NCI-H345 treated with DMSO at 0.1 percent for 48 hours (cell line): Measurements from ENCODE around the gene PHOX2B.
A peak's percentile ranks its signal among the peaks of the same experiment; 100 is the strongest.
"Not testable (repeated sequence)": the region's sequence is repeated elsewhere in the genome, so short reads cannot be mapped to it uniquely, and the experiment has no call there.

ENCODE experiments used
- DNase-seq: peaks from one replicate; lab custom pipeline; 2025; ENCODE audit not compliant: unreplicated experiment; lab: John Stamatoyannopoulos, UW

PHOX2B gene

DNA sequence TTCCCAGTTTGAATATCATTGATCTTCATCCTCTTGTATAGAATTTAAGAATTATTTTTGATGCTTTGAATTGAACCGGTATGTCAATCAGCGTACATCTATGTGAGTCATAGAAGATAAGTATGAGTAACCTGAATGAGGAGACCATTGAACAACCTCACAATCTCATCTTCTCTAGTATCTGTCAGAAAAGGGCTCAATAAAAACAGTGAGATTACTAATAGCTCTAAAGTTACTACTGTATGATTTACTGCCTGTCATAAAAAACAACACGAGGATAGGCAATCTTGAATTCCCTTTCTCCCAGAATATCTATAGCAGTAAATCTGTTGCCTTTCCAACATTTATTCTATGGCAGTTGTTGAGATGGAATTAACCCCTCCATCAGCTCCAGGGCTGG lies 36.1 kb downstream of the PHOX2B start:
- DNase-seq, result no peak

DNA sequence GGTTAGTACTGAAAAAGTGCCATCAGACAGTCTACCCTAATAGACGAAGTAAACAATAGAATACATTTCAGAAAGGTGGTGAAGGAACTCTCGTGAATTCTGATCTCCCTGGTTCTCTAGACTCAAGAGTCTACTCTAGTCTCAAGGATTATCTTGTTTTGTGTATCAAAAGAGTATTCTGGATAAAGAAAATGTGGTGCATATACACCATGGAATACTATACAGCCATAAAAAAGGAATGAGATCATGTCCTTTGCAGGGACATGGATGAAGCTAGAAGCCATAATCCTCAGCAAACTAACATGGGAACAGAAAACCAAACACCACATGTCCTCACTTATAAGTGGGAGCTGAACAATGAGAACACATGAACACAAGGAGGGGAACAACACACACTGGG lies 36.9 kb downstream of the PHOX2B start:
- DNase-seq, result not testable (repeated sequence)

DNA sequence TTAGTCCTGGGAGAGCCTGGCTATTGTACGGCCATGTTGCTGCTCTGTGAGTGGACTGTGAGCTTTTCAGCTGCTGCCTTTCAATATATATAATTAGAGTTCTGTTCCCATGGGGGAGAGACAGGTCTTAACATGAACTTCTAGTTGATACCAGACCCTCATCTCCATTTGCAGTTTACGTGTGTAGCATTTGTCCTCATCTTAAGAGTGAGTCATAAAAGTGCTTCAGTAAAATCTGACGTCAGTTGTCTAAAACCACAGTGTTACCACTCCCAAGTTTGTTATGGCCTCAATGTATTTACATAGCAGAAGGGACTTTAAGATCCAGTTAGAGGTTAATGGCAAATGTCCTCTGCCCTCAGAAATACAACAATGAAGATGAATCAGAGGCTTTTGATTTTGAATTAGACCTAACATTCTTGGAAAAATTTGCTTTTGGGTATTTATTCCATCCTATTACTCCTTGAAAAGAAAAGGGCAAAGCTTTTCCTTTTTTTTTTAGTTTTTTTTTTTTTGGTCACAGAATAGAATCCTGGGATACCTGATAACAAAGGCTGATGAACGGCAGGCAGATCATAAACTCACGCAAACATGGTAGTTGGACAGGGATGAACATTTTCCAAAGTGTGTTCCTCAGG lies 38.6 kb downstream of the PHOX2B start:
- peak; percentile 4 for DNase-seq

DNA sequence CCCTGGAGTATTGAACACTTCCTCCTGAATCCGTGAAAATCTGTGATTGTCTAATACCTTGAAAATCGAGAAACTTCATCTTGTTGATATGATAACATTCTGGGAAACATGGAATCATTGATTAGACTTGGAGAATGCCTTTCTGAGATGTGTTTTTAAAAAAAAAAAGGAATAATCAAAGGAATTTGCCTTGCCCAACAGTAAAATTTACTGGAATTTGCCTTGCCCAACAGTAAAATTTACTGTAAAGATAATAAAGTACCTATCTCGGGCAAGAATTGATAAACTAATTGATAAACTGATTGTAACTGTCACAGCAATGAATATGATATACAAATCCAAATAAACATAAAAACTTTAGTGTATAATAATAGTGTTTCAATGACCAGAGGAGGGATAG lies 44.7 kb downstream of the PHOX2B start:
- DNase-seq, result no peak

DNA sequence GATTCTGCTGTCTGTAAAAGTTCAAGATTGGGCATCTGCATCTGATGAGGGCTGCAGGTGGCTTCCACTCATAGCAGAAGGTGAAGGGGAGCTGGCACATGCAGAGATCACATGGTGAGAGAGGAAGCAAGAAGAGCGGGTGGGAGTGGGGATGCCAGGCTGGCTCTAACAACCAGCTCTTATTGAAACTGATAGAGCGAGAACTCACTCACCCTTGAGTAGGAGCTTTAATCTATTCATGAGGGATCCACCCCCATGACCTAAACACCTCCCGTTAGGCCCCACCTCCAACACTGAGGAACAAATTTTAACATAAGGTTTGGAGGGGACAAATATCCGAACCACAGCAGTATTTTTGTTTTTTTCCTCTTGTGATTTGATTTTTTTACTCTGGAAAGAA lies 45.8 kb downstream of the PHOX2B start:
- DNase-seq, result no peak

DNA sequence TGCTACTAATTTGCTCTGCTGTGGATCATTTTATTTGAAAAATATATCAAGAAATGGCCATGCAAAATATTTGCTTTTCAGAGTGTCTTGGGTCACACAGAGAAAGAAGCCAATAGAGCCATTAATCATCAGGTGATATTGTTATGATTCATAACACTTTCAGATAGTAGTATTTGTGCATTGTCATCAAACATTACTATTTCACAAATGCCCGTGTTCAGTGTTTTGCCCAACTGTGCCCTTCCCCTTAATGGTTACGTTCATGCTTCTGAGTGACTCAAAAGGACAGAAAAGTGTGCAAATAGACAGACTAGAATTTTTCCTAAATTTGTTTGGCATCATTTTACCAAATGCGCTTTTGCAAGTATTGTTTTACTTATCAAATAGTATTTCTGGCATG lies 46.5 kb downstream of the PHOX2B start:
- DNase-seq, result no peak

DNA sequence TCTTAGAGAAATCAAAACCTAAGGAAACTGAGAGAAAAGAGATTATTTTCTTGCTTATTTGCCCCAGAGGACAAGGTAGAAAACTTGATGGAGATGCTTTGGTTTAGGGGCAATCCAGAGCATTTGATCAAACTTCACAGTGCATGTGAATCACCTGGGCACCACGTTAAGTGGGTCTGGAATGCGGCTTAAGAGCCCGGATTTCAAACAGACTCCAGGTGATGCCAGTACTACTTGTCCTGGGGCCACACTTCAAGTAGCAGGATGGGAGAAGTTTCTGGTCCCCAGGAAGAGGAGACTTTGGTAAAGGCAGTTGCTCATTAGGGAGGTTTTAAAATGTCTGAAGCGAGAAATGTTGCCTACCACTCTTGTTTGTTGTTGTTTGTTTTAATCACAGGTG lies 51.8 kb downstream of the PHOX2B start:
- no peak for DNase-seq

DNA sequence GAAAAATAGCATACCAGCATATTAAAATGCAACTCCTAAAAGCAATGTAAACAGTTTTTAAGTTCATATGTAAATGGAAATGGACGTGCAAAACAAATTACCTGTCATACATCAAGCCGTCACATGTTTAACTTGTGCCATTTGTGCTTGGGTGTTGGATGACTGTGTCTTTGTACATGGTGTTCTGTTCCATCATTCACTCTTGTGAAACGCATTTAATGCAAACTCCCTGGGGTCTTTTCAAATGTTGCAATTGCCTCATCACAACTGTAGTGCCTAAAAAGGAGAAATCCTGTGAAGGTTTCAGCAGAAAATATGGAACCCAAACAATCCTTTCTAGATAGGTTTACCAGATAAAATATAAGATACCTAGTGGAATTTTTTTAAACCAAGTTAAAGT lies 52.4 kb downstream of the PHOX2B start:
- DNase-seq, result no peak
